ENCODE measurements around the gene NDUFB8. TPM values are rescaled to one million over a fixed set of nuclear protein-coding genes. Genes with fewer than 3 reads are reported as not detected.

NDUFB8 gene
- total and polyA plus RNA-seq, 10 of the 15 experiments (the other 5 are each of a cell fraction or from before 2014, with no cell fraction given) = 180 to 572 (median 382) TPM

DNA sequence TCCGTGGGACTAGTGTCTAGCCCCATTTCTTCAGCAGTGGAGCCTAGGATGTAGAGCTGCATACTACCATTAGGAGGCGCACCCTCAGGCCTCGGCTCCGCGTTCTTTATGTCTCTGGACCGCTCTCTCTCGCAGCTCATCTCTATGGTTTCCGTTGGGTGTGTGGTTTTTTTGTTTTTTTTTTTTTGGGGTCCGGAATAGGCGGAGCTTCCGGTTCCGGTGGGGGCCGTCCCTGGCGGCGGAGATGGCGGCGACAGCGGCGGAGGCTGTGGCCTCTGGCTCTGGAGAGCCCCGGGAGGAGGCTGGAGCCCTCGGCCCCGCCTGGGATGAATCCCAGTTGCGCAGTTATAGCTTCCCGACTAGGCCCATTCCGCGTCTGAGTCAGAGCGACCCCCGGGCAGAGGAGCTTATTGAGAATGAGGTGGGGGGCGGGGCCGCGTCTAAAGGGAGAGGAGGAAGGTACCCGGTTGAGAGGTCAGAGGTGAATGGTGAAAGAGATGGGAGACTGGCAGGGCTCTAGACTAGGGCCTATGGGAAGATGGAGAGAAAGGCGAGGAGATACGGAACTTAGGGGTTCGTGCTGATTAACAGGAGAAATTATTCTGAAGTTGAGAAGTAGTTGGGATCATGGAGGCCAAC, 6.2 kb upstream of the NDUFB8 start, which contains the start of gene HIF1AN (continued):
- TF ChIP-seq, protein P1, sequence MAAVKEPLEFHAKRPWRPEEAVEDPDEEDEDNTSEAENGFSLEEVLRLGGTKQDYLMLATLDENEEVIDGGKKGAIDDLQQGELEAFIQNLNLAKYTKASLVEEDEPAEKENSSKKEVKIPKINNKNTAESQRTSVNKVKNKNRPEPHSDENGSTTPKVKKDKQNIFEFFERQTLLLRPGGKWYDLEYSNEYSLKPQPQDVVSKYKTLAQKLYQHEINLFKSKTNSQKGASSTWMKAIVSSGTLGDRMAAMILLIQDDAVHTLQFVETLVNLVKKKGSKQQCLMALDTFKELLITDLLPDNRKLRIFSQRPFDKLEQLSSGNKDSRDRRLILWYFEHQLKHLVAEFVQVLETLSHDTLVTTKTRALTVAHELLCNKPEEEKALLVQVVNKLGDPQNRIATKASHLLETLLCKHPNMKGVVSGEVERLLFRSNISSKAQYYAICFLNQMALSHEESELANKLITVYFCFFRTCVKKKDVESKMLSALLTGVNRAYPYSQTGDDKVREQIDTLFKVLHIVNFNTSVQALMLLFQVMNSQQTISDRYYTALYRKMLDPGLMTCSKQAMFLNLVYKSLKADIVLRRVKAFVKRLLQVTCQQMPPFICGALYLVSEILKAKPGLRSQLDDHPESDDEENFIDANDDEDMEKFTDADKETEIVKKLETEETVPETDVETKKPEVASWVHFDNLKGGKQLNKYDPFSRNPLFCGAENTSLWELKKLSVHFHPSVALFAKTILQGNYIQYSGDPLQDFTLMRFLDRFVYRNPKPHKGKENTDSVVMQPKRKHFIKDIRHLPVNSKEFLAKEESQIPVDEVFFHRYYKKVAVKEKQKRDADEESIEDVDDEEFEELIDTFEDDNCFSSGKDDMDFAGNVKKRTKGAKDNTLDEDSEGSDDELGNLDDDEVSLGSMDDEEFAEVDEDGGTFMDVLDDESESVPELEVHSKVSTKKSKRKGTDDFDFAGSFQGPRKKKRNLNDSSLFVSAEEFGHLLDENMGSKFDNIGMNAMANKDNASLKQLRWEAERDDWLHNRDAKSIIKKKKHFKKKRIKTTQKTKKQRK (IDR thresholded peaks at IDR 0.05; ENCODE audit: low read depth, low read length) = no peak
- TF ChIP-seq RELA (IDR thresholded peaks at IDR 0.05; ENCODE audit: borderline replicate concordance, partially characterized antibody) (peak; percentile 73), RCOR1 (conservative IDR thresholded peaks at IDR 0.05; ENCODE audit: low read depth, low read length) (peak; percentile 76; the same call in 1 of the 2 replicates), KAT2A (conservative IDR thresholded peaks at IDR 0.05; ENCODE audit: control insufficient read depth, low read depth, low read length) (no peak), RB1 (IDR thresholded peaks at IDR 0.05; ENCODE audit: borderline replicate concordance) (peak; percentile 87; the same call in 1 of the 2 replicates), JUND (IDR thresholded peaks at IDR 0.05; ENCODE audit: low read depth, low read length) (no peak), POU2F2 (IDR thresholded peaks at IDR 0.05; ENCODE audit: borderline replicate concordance, low read depth, low read length) (peak; percentile 74; the same call in 1 of the 3 replicates), EED (IDR thresholded peaks at IDR 0.05; ENCODE audit: low read depth) (no peak), SREBF1 (IDR thresholded peaks at IDR 0.05; ENCODE audit: low read length) (no peak), ZBTB4 (CRISPR knock-in tag; IDR thresholded peaks at IDR 0.05) (no peak), TAF1 (IDR thresholded peaks at IDR 0.05; ENCODE audit: borderline replicate concordance, low read depth, low read length) (peak; percentile 86), KDM1A (IDR thresholded peaks at IDR 0.05; ENCODE audit: borderline replicate concordance) (no peak), ESRRA (IDR thresholded peaks at IDR 0.05; ENCODE audit: low read length) (0 out of 2 replicates have a peak, but pooled peaks have one; percentile 62), POLR2AphosphoS5 (IDR thresholded peaks at IDR 0.05; ENCODE audit: low read length) (peak; percentile 92), POLR2AphosphoS2 (IDR thresholded peaks at IDR 0.05; ENCODE audit: low read depth, low read length) (peak; percentile 88), RFX5 (IDR thresholded peaks at IDR 0.05; ENCODE audit: low read depth, low read length) (0 out of 2 replicates have a peak, but pooled peaks have one; percentile 13), DPF2 (IDR thresholded peaks at IDR 0.05) (peak; percentile 4; the same call in 1 of the 2 replicates)
- TF ChIP-seq, protein P2, sequence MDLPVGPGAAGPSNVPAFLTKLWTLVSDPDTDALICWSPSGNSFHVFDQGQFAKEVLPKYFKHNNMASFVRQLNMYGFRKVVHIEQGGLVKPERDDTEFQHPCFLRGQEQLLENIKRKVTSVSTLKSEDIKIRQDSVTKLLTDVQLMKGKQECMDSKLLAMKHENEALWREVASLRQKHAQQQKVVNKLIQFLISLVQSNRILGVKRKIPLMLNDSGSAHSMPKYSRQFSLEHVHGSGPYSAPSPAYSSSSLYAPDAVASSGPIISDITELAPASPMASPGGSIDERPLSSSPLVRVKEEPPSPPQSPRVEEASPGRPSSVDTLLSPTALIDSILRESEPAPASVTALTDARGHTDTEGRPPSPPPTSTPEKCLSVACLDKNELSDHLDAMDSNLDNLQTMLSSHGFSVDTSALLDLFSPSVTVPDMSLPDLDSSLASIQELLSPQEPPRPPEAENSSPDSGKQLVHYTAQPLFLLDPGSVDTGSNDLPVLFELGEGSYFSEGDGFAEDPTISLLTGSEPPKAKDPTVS (IDR thresholded peaks at IDR 0.05; ENCODE audit: low read depth, low read length) = peak; percentile 48; the same call in 1 of the 2 replicates
- TF ChIP-seq, protein P3, sequence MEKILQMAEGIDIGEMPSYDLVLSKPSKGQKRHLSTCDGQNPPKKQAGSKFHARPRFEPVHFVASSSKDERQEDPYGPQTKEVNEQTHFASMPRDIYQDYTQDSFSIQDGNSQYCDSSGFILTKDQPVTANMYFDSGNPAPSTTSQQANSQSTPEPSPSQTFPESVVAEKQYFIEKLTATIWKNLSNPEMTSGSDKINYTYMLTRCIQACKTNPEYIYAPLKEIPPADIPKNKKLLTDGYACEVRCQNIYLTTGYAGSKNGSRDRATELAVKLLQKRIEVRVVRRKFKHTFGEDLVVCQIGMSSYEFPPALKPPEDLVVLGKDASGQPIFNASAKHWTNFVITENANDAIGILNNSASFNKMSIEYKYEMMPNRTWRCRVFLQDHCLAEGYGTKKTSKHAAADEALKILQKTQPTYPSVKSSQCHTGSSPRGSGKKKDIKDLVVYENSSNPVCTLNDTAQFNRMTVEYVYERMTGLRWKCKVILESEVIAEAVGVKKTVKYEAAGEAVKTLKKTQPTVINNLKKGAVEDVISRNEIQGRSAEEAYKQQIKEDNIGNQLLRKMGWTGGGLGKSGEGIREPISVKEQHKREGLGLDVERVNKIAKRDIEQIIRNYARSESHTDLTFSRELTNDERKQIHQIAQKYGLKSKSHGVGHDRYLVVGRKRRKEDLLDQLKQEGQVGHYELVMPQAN (conservative IDR thresholded peaks at IDR 0.05) = peak; percentile 86

Data from GM12878 (cell line).